Mesenteric fat pad (tissue), 1 donor: ENCODE data around the gene MFN1. TPM values are rescaled to one million over a fixed set of nuclear protein-coding genes. Genes with fewer than 3 reads are reported as not detected.

Experiments
- DNase-seq: peaks from one replicate; pipeline ENCODE4 v3.0.0-alpha.2; 2020; ENCODE audit warnings: low spot score
- total RNA-seq: library from RNA; stranded (reverse); fragmentation: NEBNext Ultra II Directional; extraction: Animal tissue kit (Norgen Biotek cat#: 25700); gene quantifications from one replicate; pipeline ENCODE4 v1.2.1, GENCODE V29; 2021
- donor health status: DM: yes; HTN: yes; CAD: no.

The MFN1 gene
- total RNA-seq, 1 donor from 2014 or later: 48.0 TPM

- no peak for DNase-seq
Measured at GRCh38 chr3:179336345-179336929, 11.1 kb upstream of the MFN1 start.

- no peak for DNase-seq
Measured at GRCh38 chr3:179348325-179349013, 960 bp downstream of the MFN1 start.

- no peak for DNase-seq
Measured at GRCh38 chr3:179355996-179356395, 8.5 kb downstream of the MFN1 start.

GRCh38 chr3:179363332-179363731 is 15.8 kb downstream of the MFN1 start:
- no peak for DNase-seq

GRCh38 chr3:179369621-179370020 is 22.1 kb downstream of the MFN1 start:
- no peak for DNase-seq

GRCh38 chr3:179373938-179374337 is 26.4 kb downstream of the MFN1 start:
- no peak for DNase-seq

- no peak for DNase-seq
Measured at GRCh38 chr3:179375091-179375999, 27.8 kb downstream of the MFN1 start.

- DNase-seq: no peak
Measured at GRCh38 chr3:179376474-179376873, 29.0 kb downstream of the MFN1 start.

- DNase-seq: no peak
Measured at GRCh38 chr3:179391906-179392305, 44.4 kb downstream of the MFN1 start.

GRCh38 chr3:179398574-179399231 is 51.2 kb downstream of the MFN1 start:
- no peak for DNase-seq

GRCh38 chr3:179401561-179401960 is 54.1 kb downstream of the MFN1 start:
- no peak for DNase-seq

GRCh38 chr3:179402963-179403362 is 55.5 kb downstream of the MFN1 start:
- no peak for DNase-seq

GRCh38 chr3:179404307-179404706 is 56.8 kb downstream of the MFN1 start:
- DNase-seq: no peak

GRCh38 chr3:179410331-179410730 is 62.8 kb downstream of the MFN1 start:
- no peak for DNase-seq

- no peak for DNase-seq
Measured at GRCh38 chr3:179410999-179411398, 63.5 kb downstream of the MFN1 start.

GRCh38 chr3:179414804-179415203 is 67.3 kb downstream of the MFN1 start:
- DNase-seq: no peak

GRCh38 chr3:179415377-179415776 is 67.9 kb downstream of the MFN1 start:
- no peak for DNase-seq

GRCh38 chr3:179416681-179417080 is 69.2 kb downstream of the MFN1 start:
- DNase-seq: no peak

- no peak for DNase-seq
Measured at GRCh38 chr3:179418610-179419009, 71.1 kb downstream of the MFN1 start.

GRCh38 chr3:179421500-179421899 is 74.0 kb downstream of the MFN1 start:
- no peak for DNase-seq

- DNase-seq: no peak
Measured at GRCh38 chr3:179425075-179425474, 77.6 kb downstream of the MFN1 start.
